Calu3 (cell line): ENCODE data around the gene LAMC3. TPM values are rescaled to one million over a fixed set of nuclear protein-coding genes. Genes with fewer than 3 reads are reported as not detected.

Experiments
- BruUV-seq: library from RNA; stranded (reverse); fragments of 400-500 nt; replicated peaks from 2 replicates; lab custom pipeline; 2021; lab: Mats Ljungman, UMichigan
- CTCF ChIA-PET: fragments of 300-600 bp; sonication (Branson Sonifier 250); formaldehyde crosslinking; loops from one replicate; lab custom pipeline; 2022; ENCODE audit warnings: antibody characterized with exemption; lab: Charles Lee
- DNase-seq: peaks from one replicate; pipeline ENCODE4 v3.0.0; 2022
- H3K27ac Mint-ChIP-seq: one replicate; pipeline ENCODE4 v1.8.0; 2022; ENCODE audit warnings: mixed read lengths; ENCODE audit not compliant: unreplicated experiment
- H3K27me3 Mint-ChIP-seq: one replicate; pipeline ENCODE4 v1.8.0; 2022; ENCODE audit warnings: mixed read lengths; ENCODE audit not compliant: unreplicated experiment
- H3K36me3 Mint-ChIP-seq: one replicate; pipeline ENCODE4 v1.8.0; 2022; ENCODE audit warnings: mild to moderate bottlenecking, moderate library complexity, mixed read lengths; ENCODE audit not compliant: insufficient read depth, unreplicated experiment
- H3K4me1 Mint-ChIP-seq: one replicate; pipeline ENCODE4 v1.8.0; 2022; ENCODE audit warnings: mild to moderate bottlenecking, low read depth, mixed read lengths; ENCODE audit not compliant: unreplicated experiment
- H3K4me3 Mint-ChIP-seq: one replicate; pipeline ENCODE4 v1.8.0; 2022; ENCODE audit warnings: mild to moderate bottlenecking, low read depth, moderate library complexity, mixed read lengths; ENCODE audit not compliant: unreplicated experiment
- H3K9me3 Mint-ChIP-seq: one replicate; pipeline ENCODE4 v1.8.0; 2022; ENCODE audit warnings: low read depth, mixed read lengths; ENCODE audit not compliant: unreplicated experiment
- intact Hi-C: fragments of 100-400 bp; cut with micrococcal nuclease; formaldehyde crosslinking; loops from one replicate; pipeline ENCODE4 v1.10.0; 2022; ENCODE audit not compliant: unreplicated experiment
- total RNA-seq: library from RNA; stranded (reverse); gene quantifications from 2 replicates; pipeline ENCODE4 v1.2.3, GENCODE V29; 2022
- TF ChIP-seq, protein P1 (sequence below): fragments of 200-600 bp; IDR thresholded peaks from one replicate; pipeline ENCODE4 v1.8.0; 2022; ENCODE audit warnings: antibody characterized with exemption; ENCODE audit not compliant: unreplicated experiment

The LAMC3 gene
- total RNA-seq, 1 experiment from 2014 or later, result not detected

DNA sequence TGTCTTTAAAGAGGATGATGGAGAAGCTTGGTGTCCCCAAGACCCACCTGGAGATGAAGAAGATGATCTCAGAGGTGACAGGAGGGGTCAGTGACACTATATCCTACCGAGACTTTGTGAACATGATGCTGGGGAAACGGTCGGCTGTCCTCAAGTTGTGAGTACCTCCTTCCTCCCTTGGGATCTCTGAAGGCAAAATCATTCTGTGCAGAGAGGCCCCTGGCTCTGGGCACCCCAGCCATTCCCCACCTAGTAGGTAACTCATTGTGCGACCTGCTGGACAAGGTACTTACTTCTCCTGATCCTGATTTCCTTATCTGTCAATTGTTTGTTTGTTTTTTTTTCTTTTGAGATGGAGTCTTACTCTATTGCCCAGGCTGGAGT lies 108.8 kb downstream of the LAMC3 start:
- intact Hi-C loops, result no loop called here
- no TSS peak for BruUV-seq
- H3K4me1 Mint-ChIP-seq, result peaks cover 20% of the 10 kb centered on the region
- CTCF ChIA-PET, result no interaction called here
- TF ChIP-seq, protein P1, sequence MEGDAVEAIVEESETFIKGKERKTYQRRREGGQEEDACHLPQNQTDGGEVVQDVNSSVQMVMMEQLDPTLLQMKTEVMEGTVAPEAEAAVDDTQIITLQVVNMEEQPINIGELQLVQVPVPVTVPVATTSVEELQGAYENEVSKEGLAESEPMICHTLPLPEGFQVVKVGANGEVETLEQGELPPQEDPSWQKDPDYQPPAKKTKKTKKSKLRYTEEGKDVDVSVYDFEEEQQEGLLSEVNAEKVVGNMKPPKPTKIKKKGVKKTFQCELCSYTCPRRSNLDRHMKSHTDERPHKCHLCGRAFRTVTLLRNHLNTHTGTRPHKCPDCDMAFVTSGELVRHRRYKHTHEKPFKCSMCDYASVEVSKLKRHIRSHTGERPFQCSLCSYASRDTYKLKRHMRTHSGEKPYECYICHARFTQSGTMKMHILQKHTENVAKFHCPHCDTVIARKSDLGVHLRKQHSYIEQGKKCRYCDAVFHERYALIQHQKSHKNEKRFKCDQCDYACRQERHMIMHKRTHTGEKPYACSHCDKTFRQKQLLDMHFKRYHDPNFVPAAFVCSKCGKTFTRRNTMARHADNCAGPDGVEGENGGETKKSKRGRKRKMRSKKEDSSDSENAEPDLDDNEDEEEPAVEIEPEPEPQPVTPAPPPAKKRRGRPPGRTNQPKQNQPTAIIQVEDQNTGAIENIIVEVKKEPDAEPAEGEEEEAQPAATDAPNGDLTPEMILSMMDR, result no peak
- H3K27ac Mint-ChIP-seq, result no peak overlapping the region
- H3K27me3 Mint-ChIP-seq, result no peaks in the 10 kb centered on the region
- no peaks in the 10 kb centered on the region for H3K9me3 Mint-ChIP-seq
- no peak for DNase-seq
- no peak overlapping the region for H3K4me3 Mint-ChIP-seq
- H3K36me3 Mint-ChIP-seq, result no peaks in the 10 kb centered on the region

DNA sequence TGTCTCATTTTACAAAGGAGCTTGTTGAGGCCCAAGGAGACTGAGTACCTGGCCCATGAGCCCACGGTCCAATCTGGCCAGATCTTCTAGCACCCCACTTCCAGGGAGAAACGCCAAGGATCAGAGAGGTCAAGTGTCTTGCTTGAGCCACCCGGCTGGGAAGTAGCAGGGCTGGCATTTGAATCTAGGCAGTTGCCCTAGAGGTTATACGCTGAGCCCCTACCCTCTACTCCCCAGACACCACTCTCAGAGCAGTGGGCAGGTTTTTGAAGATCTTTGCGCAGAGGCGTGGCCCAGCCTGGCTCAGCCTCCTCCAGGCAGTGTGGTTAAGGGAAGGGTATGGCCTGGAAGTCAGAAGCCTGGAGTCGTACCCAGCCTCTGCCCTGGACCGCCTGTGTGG lies 110.6 kb downstream of the LAMC3 start:
- Mint-ChIP-seq H3K27me3 (no peaks in the 10 kb centered on the region), H3K4me1 (peaks cover 24% of the 10 kb centered on the region), H3K36me3 (peaks cover 1% of the 10 kb centered on the region), H3K4me3 (no peak overlapping the region), H3K9me3 (no peaks in the 10 kb centered on the region), H3K27ac (no peak overlapping the region)
- intact Hi-C loops, result no loop called here
- DNase-seq, result no peak
- CTCF ChIA-PET, result no interaction called here
- TF ChIP-seq, protein P1, result no peak
- no TSS peak for BruUV-seq

DNA sequence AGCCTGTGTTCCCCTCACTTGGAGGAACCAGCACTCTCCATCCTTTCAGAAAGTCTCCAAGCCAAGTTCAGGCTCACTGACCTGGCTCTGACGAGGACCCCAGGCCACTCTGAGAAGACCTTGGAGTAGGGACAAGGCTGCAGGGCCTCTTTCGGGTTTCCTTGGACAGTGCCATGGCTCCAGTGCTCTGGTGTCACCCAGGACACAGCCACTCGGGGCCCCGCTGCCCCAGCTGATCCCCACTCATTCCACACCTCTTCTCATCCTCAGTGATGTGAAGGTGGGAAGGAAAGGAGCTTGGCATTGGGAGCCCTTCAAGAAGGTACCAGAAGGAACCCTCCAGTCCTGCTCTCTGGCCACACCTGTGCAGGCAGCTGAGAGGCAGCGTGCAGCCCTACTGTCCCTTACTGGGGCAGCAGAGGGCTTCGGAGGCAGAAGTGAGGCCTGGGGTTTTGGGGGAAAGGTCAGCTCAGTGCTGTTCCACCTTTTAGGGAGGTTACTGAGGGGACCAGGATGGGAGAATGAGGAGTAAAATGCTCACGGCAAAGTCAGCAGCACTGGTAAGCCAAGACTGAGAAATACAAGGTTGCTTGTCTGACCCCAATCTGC lies 111.8 kb downstream of the LAMC3 start:
- CTCF ChIA-PET, result no interaction called here
- intact Hi-C loops, result no loop called here
- no peak overlapping the region for H3K4me3 Mint-ChIP-seq
- DNase-seq, result no peak
- no peaks in the 10 kb centered on the region for H3K27me3 Mint-ChIP-seq
- H3K36me3 Mint-ChIP-seq, result peaks cover 12% of the 10 kb centered on the region
- TF ChIP-seq, protein P1, result no peak
- BruUV-seq, result no TSS peak
- H3K27ac Mint-ChIP-seq, result no peak overlapping the region
- H3K4me1 Mint-ChIP-seq, result peaks cover 24% of the 10 kb centered on the region
- no peaks in the 10 kb centered on the region for H3K9me3 Mint-ChIP-seq

DNA sequence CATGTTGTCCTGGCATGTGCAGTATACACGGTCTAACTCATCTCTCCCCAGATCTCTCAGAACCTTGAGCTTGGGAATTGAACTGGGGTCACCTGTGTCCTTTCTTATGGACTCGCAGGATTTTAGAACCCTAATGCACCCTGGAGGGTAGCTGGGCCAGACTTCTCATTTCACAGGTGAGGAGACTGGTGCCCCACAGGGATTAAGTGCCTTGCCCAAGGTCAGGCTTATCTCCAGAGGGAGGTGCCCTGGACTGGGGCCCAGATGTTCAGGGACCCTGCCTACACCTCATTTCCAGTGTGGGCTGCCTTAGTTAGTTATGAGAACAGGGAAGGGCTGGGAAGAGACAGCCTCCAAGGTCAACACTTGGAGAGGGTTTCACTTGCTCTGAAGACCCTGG lies 112.4 kb downstream of the LAMC3 start:
- H3K27ac Mint-ChIP-seq, result no peak overlapping the region
- H3K9me3 Mint-ChIP-seq, result no peaks in the 10 kb centered on the region
- BruUV-seq, result no TSS peak
- H3K4me3 Mint-ChIP-seq, result no peak overlapping the region
- DNase-seq, result no peak
- peaks cover 18% of the 10 kb centered on the region for H3K36me3 Mint-ChIP-seq
- H3K27me3 Mint-ChIP-seq, result no peaks in the 10 kb centered on the region
- H3K4me1 Mint-ChIP-seq, result peaks cover 24% of the 10 kb centered on the region
- TF ChIP-seq, protein P1, result no peak
- intact Hi-C loops, result no loop called here
- CTCF ChIA-PET, result no interaction called here
